T1000 (cell line): ENCODE measurements around the gene MTARC1.

Experiments used
- DNase-seq: peaks from one replicate; lab custom pipeline; 2025; ENCODE audit warnings: mixed read lengths; lab: John Stamatoyannopoulos, UW

Gene MTARC1

DNA sequence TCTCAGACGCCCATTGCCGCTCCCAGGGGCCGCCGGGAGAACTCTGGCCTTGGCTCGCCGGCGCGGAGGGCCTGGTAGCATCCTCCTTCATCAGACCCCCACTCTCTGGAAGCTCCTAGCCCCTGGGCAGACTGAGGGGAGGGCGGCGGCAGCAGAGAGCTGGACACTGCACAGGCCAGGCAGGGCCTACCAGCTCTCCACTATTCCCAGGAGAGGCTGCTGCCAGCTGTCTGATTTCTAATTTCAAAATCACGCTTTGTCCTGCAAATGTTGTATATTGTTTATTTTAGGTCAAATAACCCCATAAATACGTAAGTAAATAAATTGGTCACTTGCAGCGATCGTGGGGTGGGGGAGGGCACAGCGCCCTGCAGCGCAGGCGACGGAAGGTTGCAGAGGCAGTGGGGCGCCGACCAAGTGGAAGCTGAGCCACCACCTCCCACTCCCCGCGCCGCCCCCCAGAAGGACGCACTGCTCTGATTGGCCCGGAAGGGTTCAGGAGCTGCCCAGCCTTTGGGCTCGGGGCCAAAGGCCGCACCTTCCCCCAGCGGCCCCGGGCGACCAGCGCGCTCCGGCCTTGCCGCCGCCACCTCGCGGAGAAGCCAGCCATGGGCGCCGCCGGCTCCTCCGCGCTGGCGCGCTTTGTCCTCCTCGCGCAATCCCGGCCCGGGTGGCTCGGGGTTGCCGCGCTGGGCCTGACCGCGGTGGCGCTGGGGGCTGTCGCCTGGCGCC, at the start of gene MTARC1:
Gene MTARC1, plus strand, starts transcription at position 577 of the 732 bp plus-strand sequence. Its CDS starts 32 bp downstream, at position 609.
- DNase-seq, result no peak

DNA sequence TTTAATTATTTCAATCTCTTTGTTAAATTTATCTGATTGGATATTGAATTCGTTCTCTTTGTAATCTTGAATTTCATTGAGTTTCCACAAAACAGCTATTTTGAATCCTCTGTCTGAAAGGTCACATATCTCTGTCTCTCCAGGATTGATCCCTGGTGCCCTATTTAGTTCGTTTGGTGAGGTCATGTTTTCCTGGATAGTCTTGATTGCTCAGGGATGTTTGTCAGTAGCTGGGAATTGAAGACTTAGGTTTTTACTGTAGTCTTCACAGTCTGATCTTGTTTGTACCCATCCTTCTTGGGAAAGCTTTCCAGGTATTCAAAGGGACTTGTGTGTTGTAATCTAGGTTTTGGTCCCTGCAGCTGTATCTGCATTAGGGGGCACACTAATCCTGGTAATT, 45.4 kb upstream of the MTARC1 start:
- no peak for DNase-seq

DNA sequence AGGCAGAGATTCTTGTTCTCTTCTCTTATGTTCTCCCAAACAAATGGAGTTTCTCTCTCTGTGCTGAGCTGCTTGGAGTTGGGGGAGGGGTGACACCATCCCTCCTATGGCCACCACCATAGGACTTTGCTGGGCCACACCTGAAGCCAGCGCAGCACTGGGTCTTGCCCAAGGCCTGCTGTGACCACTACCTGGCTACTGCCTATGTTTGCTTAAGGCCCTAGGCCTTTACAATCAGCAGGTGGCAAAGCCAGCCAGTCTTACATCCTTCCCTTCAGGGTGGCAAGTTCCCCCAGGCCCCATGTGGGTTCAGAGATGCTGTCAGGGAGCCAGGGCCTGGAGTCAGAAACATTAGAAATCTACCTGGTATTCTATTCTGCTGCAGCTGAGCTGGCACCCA, 44.9 kb upstream of the MTARC1 start:
- no peak for DNase-seq

DNA sequence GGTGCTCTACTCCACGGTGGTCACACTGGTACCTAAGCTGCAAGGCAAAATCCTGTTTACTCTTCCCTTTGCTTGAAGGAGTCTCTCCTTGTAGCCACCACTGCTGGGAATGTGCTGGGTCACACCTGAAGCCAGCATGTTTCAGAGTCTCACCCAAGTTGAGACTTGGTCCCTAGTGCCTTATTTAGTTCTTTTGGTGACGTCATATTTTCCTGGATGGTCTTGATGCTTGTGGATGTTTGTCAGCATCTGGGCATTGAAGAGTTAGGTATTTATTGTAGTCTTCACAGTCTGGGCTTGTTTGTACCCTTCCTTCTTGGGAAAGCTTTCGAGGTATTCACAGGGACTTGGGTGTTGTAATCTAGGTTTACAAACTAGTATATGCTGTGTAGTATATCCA, 44.2 kb upstream of the MTARC1 start:
- DNase-seq, result no peak

DNA sequence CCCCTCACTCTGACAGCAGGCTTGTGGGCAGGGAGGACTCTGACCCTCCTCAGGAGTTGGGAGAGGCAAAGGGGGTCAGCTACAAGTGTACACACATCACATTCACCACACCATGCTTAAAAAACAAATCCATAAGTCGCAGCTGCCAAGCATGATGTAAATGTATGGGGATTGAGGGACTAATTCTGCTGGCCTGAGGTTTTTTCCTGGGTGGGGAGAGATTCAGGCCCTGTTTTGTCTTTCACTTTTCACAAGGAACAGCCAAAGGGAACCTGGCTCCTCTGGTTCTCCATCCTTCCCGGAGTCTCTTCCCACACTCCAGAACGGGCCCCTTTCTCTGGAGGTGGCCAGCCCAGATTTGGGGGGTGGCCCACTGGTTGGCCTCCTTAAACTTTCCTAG, 39.9 kb upstream of the MTARC1 start:
- no peak for DNase-seq

DNA sequence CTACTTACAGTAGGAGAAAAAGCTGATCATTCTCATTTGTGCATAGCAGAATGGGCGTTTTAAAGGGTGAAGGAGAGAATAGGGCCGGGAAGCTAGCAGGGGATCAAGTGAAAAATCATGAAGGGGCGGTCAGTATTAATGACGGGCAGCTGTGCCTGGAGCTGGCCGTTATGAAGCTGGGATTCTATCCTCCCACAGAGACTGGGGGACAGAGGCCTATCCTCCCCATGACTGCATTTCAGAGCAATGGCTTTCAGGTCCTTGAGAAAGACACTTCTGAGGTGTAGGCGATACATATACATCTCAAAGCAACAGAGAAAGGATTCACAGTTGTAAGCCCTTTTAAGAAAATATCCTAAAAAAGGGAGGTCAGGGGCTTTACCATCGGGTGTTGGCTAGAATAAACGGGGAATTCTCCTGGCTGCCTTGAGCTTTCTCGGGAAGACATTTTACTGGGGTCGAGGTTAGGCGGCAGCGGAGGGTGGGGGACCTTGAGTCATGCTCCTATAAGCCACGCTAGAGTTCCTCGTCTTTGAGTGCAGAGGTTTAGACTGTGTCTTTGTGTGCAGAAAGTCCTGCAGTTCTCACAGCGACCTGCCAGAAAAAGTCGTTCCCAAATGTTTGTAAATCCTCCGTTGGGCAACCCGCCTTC, 39.1 kb upstream of the MTARC1 start:
- DNase-seq, result no peak

DNA sequence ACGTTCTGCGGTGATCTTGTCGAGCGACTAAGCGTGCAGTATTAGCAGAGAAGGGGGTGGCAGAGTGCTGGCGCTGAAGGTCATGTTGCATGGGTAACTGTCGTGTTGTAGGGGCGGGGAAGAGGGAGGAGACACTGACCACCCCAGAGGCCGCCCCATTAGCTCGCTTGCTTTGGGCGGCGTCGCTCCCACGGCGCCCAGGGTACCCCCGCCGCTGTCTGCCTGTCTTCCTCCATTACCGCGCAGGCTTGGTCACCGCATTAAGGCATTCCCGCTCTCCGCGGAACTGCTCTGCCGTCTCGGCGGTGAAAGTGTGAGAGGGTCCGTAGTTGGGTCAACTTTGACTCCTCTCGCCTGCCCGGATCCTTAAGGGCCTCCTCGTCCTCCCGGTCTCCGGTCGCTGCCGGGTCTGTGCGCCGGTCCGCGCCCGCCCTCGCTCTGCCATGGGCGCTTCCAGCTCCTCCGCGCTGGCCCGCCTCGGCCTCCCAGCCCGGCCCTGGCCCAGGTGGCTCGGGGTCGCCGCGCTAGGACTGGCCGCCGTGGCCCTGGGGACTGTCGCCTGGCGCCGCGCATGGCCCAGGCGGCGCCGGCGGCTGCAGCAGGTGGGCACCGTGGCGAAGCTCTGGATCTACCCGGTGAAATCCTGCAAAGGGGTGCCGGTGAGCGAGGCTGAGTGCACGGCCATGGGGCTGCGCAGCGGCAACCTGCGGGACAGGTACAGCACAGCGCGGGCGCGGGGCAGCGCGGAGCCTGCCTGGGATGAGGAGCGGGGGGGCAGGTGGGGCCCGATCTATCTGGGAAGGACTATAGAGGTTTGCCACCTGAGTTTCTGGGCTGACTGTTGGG, 38.4 kb upstream of the MTARC1 start, which contains the start of gene MTARC2:
Gene MTARC2, plus strand, starts transcription at position 234 of the 846 bp plus-strand sequence. Its CDS starts 210 bp downstream, at position 444.
- DNase-seq, result peak; percentile 68

DNA sequence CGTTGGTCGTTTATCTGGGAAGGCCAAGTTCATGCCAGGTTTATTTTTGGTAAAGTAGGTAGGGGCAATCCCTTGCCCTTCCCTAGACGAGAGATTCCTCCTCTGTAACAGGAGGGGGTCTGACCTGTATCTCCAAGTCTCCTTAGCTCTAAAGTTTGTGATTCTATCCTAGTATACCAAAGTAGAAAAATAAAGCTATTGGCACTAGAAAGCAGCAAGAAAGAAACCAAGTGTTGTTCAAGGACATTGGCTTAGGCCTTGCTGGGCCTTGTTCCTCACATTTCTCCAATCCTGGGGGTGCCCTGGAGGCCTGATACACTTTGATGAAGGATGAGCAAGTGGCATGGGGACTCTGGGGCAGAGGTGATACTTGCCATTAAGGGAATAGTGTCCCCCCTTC, 37.8 kb upstream of the MTARC1 start:
- DNase-seq, result no peak

DNA sequence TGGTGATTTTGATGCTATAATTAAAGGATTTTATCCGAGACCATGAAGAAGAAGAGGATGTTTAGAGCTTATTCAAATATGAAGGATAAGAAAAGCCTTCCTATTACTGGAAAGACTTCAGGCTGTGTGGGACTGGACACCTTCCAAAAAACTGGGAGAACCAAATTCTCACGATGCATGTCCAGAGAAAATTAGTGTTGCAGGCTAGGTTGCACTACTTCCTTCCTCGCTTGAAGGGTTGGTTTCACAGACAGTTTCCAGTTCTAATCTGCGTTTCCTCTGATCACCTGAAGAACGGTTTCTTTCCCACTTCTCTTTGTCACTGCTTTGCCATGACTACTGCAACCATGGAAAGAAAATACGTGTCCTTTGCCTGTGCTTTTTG, 36.6 kb upstream of the MTARC1 start:
- no peak for DNase-seq

DNA sequence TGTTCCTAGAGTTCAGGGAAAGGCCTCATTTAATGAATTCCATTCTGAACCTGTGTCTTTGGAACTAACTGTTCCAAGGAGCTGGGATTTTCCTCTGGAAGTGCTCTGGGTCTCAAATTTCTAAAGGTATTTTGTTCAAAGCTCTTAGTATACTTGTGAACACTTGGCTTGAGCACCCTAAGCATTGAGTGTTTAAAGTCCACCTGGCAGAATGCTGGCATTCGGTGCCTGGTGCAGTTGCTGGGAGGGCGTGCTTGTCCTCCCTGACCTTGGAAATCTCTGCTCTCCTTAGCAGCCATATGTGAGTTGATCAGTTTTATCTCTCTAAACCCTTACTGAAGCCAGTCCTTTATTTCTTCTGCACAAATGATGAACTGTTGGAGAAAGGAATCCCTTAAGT, 35.6 kb upstream of the MTARC1 start:
- DNase-seq, result no peak

DNA sequence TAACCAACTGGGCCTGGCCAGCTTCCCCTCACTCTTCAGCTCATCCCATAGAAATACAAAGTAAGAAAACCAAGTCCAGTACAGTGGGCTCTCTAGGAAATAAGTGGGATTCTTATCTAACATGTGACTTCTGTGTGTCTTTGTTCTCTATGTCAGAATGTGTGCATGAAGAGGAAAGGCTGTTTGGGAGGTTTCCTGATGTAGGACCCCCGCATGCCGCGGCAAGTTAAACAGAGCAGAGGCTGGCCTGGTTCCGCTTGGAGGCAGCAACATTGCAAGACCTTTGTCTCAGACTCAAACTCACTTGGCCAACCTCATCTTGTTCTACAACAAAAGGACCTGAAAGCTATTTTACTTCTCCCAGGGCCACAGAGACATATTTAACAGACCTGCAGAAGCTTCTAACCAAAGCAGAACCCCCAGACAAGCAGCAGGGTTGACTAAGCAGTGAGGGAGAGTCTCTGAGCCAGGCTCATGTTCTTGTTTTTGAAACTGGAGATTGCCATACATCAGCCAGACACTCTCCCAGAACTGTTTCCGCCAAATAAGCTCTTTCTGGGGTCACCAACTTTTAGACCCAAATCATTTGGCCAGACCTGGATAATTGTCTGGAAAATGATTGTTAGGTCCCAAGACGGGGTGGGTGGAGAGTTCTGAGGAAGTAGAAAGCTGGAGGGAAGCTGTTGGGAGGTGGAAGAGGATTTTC, 32.3 kb upstream of the MTARC1 start:
- no peak for DNase-seq

DNA sequence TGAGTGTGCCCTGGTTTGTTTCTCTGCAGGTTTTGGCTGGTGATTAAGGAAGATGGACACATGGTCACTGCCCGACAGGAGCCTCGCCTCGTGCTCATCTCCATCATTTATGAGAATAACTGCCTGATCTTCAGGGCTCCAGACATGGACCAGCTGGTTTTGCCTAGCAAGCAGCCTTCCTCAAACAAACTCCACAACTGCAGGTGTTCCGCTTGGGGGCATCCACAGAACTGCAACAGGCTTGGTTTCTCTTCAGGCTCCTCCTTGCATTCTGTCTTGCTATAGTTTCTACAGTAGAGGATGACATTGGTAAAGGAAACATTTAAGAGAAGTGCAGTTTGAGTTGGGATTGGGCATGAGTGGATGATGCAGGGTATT, 31.8 kb upstream of the MTARC1 start:
- no peak for DNase-seq

DNA sequence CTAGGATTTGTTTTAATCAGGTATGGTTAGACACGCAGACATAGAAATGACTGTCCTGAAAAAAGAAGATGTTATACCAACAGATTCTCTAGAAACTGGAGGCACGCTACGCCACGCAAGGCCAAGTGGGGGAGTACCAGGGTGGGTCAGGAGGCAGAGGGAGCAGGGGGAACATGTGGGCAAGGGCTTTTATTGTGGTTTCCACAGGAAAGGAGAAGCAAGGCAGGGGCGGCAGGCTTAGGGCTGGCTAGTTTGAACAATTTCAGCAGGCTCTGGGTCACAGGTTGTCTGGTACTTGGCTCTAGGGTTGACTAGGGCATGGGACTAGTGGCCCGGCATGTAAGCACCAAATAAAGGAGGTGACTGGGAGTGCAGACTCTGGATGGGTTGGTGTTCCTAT, 31.4 kb upstream of the MTARC1 start:
- DNase-seq, result no peak

DNA sequence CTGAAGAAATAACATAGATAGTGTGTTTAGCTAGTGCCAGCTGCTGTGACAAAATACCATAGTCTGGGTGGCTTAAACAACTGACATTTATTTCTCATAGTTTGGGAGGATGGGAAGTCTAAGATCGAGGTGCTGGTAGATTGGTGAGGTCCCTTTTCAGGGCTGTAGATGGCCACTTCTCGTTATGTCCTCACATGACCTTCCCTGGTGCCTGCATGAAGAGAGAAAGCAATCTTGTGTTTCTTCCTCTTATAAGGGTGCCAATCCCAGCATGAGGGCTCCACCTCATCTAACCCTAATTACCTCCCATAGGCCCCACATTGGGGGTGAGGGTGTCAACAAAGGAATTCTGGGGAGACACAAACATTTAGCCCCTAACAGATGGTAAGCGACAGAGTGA, 29.3 kb upstream of the MTARC1 start:
- no peak for DNase-seq

DNA sequence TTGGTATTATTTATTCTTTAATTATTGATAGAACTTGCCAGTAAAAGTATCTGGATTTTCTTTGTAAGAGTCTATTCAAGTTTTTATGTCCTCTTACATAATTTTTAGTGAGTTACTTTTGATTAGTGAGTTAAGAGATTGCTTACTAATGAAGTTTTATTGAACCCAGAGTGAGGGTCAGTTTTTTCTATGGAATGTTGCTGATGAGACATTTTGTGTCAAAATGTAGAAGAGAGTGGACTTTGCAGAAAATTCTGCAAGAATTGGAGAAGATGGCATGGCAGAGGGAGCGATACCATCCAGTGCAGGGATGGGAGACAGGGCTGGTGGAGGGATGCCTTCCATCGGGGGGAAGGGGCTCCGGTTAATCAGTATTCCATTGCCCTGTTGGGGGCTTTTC, 27.6 kb upstream of the MTARC1 start:
- no peak for DNase-seq

DNA sequence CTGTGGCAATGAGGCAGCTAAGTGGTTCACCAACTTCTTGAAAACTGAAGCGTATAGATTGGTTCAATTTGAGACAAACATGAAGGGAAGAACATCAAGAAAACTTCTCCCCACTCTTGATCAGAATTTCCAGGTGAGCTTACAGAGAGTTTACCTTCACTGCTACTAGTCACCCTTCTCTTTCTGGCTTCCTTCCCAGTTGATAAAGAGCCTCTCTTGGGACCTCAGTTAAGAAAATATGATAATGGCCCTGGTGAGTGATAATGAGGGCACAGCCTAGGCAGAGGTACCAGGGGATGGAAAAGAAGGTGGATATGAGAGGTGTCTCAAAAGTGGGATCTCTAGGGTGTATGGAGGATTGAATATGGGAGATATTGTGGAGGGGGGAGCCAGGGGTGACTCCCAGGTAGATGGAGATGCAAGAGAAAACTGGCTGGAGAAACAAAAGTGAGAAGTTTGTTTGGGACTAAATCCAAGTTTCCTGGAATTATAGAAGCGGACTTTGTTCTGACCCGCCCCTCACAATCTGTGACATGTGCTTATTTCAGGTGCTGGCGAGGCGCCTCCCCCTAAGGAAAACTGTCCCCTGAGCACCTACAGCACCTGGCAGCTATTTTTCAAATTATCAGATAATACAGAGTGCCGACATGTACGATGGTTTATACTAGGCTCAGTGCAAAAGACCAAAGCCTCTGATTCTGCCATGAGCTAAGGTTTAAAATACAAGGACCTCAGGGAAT, 24.9 kb upstream of the MTARC1 start:
- DNase-seq, result no peak

DNA sequence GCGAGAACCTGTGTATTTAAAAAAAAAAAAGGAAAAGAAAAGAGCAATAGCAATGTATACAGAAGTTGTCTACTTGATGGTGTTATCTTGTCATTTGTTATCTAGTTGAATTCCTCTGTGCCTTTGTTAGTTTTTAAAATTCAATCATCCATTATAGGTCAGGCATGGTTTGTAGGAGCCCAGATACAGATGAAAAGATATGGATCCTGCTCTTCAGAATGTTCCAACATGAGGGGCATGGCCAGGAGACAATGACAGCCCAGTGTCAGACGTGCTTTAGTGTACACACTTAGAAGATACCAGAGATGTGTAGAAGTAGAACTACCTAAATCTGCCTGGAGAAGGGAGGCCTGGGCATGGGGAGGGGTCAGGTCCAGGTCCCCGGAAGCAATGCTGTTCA, 22.0 kb upstream of the MTARC1 start:
- DNase-seq, result no peak

DNA sequence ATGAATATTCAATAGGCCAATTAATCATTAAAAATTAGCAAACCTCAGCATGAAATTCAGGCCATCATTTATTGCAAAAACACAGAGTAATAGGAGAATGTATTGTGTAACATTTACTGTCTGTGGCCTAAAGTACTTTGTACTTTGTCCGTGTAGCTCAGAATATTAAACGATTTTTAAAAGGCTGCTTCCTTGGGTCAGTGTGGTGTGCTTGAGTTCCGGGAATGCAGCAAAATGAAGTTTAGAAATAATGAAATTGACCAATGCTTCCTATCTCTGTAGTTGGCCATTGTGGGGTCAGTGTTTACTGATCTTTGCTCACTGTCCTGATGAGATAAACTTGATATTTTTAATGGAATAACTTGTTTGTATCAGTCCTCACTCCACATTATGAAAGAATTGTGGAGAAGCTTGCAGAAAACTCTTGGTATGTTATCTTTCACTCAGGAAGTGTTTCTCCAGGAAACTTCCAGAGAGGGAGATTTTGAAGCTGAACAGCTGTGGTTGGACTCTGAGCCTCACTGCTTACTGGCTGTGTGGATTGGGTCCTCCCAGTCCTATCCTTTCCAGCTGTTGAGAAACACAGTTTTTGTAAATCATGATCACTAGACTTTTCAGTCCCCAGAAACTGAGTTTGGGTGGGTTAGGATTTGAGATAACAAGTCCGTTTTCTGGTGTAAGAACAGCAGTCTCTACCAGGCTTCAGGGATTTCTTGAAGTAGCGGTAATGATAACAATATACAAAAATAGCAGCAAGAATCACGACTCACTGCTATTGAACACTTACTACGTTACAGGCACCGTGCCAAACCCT, 19.2 kb upstream of the MTARC1 start:
- DNase-seq, result no peak

DNA sequence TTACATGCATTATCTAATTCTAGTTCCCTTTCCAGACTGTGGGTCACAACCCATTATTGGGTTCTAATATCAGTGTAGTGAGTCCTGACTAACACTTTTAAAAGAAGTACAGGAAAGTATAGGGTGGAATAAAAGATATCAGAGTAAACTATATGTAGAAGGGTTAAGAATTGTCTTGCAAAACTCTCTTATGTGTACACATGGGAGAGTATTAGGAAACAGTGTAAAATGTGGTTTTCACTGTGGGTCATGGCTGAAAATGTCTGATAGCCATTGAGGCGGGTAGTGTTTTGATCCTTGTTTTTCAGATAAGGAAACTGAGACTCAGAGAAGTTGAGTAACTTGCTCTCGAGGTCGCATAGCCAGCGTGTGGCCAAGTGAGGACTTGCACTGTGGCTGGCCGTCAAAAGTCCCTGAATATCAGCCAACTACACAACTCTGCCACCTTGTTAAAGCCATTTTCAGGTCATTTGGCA, 18.5 kb upstream of the MTARC1 start:
- DNase-seq, result no peak

DNA sequence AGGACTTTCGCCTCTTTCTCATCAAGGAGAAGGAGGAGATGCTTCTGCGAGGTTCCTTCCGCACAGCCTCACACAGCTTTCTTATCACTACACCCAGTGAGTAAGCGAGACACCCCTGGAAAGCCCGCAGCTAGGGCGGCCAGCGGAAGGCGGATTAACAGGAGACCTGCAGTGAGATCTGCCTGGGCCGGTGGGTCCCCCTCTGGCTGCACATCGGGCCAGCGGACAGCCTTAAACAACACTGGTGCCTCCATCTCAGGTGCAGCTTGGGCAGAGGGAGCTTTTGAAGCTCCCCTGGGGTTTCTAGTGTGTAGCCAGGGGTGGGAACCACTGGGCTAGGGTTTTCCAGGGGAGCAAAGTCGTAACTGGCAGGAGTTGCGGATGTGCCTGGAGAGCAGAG, 17.5 kb upstream of the MTARC1 start:
- no peak for DNase-seq
